GM18507 (cell line): ENCODE measurements around the gene RNF152.
"Not testable (repeated sequence)": the region's sequence is repeated elsewhere in the genome, so short reads cannot be mapped to it uniquely, and the experiment has no call there.

Experiments
- DNase-seq: peaks from one replicate; pipeline ENCODE4 v3.0.0; 2011; ENCODE audit warnings: low read depth; ENCODE audit not compliant: insufficient read length; ENCODE audit errors: extremely low spot score
- FAIRE-seq: peaks from 2 replicates; lab custom pipeline; 2011; peaks lifted over from hg19 to GRCh38; lab: Jason Lieb, UNC

Gene RNF152

GRCh38 chr18:61827591-61827990 is 65.2 kb downstream of the RNF152 start:
- DNase-seq (no peak), FAIRE-seq (no peak)

GRCh38 chr18:61825386-61825785 is 67.4 kb downstream of the RNF152 start:
- DNase-seq (no peak), FAIRE-seq (no peak)

DNA sequence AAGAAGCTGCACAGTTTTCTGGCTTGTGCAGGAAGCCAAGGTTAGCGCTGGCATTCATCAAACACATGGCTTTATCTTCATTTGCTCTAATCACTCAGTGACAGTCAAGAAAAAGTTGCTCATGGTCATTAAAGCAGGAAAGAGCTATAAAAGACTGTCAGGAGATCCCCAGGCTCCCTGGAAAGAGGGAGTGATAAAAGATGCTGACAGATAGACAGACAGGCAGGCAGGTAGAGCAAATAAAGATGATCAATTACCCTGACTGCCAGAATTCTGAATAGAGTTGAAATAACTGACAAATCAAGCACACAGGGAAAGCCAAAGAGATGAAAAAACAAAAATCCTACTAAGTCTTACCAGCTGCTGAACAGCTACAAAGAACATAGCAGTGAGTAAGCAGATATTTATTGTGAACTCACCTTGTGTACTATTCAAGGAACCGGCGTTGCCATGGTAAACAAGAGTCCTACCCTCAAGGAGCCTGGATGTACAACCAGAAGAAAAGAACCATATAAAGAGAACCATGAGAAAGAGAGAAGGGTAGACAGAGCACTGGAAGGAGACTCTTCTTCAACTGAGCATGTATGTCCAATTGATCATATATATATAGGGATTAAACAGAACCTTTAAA is 68.0 kb downstream of the RNF152 start:
- FAIRE-seq (no peak), DNase-seq (no peak)

DNA sequence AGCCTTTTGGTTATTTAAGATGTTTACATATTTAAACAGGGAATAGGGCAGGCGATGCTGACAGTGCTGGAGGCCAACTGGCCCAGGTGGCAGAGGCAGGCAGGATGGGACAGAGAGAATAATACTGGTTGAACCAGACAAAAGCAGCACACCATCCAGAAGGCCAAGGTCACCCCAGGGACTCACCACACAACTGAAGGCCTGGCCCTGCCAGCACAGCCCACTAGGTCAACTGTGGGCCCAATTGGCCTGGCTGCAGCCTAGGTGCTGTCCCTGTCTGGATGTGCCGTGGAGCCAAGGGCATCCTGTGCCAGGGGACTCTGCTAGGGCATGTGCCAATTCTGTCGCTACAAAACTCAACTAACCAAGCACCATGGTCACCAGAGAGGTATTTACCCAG is 69.2 kb downstream of the RNF152 start:
- FAIRE-seq (no peak), DNase-seq (no peak)

DNA sequence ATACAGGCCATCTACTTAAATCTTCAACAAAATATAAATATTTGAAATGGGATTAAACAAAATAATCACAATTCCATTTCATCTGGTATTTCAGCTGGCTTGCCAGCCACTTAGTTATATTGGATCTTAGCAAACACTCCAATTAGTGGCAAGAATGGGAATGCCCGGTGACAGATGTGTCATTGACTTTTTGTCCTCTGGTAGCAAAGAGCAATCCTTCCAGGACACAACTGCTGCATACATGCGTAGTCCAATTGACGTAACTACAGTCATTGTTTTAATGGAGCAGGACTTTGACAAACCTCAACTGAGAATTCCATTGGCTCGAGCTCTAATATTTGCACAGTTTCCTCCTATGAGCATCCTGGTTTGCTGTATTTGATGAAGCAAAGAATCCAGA is 69.9 kb downstream of the RNF152 start:
- DNase-seq (no peak), FAIRE-seq (no peak)

GRCh38 chr18:61821748-61822147 is 71.1 kb downstream of the RNF152 start:
- DNase-seq (no peak), FAIRE-seq (no peak)

DNA sequence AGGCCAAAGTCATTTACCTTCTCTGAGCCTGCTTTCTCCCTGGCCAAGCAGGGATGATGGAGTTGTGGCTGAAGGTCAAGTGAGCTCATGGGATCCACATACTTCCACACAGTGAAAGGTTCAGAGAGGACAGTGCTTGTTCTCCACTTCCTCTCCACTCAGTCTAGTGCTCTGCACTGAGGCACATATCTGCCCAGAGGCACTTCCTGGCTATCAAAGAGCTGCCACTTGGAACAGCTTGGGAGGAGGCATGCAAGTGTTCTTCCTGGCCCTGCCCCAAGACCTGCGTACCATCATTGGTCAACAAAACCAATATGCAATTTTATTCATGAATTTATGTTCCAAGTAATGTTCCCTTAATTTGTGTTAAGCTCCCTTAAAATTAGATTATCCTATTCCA is 71.9 kb downstream of the RNF152 start:
- DNase-seq (no peak), FAIRE-seq (no peak)

DNA sequence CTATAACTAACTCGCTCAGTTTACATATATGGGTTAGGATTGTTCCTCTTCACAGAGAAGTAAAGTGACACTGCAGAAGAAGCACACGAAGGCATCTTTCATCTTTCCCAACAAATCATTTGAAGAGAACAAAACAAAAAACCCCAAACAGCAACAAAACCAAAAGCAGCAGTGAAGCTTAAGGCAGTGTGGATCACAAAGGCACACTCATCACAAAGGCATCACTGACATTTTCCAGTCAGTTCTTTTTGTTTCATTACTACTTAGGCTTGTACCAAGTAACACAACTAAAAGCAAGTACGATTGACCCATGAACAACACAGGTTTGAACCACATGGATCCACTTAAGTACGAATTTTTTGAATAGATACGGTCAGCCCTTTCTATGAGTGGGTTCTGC is 75.7 kb downstream of the RNF152 start:
- DNase-seq = no peak
- FAIRE-seq = no peak

DNA sequence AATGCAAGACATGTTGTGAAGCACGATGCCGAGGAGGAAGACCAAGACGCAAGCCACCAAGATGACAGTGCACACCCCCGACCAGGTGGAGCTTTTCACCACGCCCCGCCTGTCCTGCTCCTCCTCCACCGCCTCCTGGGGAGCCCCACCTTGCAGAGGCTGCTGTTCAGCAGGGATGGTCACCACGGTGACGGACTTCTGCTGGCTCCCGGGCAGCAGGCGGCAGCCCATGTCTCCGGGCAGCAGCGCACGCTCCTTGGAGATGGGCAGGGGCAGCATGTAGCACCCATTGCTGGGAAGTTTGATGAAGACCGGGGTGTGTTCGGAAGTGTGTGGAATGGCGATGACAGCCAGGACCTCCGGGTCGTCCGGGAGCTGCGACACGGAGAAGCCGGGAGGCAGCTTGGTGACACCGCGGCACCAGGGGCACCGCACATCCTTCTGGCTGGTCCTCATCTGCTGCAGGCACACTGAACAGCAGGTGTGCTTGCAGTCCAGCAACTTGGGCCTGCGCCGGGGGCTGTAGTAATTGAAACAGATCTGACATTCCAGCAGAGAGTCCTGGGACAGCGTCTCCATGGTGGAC is 76.8 kb downstream of the RNF152 start:
- FAIRE-seq (no peak), DNase-seq (no peak)

DNA sequence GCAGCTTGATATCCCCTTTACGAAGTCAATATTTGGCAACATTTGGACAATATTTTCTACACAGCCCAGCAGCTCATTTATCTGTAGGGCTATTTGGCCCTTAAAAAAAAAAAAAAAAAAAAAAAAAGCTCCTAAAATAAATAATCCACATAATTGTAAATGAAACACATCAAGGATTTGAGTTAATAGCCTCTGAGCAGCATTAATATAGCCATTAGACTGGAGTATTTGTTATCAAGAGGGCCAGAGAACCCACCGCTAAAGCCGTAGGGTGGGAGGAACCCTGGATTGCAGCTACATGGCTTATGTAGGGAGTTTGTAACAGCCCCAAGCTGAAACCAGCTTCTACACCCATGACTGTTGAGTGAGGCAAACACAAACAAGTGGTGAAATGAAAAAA is 84.5 kb downstream of the RNF152 start:
- no peak for FAIRE-seq
- no peak for DNase-seq

- FAIRE-seq = no peak
- DNase-seq = no peak
Observed at GRCh38 chr18:61803393-61803792, 89.4 kb downstream of the RNF152 start.

GRCh38 chr18:61797696-61798590 is 94.9 kb downstream of the RNF152 start:
- FAIRE-seq (no peak), DNase-seq (no peak)

DNA sequence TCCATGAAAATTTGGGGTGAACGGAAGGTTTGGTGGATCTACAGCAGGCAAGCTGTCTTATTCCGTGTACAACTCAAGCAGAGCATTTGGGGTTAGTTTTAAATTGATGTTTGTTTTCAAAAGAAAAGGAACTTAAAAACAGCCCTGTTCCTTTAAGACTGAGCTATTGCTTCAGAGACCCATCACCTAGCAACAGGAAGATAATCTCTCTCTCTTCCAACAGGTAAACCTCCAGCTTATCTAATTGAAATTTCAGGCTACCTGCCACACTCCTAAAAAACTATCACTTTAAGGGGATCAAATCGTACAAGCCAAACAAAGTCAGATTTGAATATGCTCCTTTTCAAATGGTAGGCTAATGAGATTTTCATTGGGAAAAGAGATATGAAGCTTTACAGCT is 101.8 kb downstream of the RNF152 start:
- no peak for FAIRE-seq

DNA sequence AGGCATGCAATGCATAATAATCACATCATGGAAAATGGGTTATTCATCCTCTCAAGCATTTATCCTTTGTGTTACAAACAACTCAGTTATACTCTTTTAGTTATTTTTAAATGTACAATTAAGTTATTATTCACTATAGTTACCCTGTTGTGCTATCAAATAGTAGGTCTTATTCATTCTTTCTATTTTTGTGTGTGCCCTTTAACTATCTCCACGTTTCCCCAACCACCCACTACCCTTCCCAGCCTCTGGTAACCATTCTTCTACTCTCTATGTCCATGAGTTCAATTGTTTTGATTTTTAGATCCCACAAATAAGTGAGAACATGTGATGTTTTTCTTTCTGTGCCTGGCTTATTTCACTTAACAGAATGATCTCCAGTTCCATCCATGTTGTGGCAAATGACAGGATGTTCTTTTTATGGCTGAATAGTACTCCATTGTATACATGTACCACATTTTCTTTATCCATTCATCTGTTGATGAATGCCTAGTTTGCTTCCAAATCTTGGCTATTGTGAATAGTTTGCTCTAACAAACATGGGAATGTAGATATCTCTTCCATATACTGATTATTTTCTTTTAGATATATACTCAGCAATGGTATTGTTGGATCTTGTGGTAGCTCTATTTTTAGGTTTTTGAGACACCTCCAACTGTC is 105.7 kb downstream of the RNF152 start:
- DNase-seq, FAIRE-seq: not testable (repeated sequence)

More for the DNA sequence above, 101.8 kb downstream of the RNF152 start:
- DNase-seq = no peak

DNA sequence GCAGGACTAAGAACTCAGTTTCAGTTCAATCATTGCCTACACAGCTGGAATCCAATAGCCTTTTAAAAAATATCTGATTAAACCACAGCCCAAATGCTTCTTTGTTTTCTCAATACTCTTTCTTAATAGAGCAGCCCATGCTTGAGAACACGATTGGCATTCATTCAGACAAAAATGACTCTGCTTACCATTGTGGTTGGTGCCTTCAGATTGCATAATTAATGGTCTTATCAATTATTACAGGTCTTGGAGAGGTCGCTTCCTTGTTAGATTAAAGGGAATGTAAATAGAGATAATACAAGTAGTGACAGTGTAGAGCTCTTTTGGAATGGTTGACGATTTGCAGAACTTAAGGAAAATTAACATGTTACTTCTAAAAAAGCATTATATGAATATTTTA is 107.2 kb downstream of the RNF152 start:
- DNase-seq = no peak
- FAIRE-seq = no peak

DNA sequence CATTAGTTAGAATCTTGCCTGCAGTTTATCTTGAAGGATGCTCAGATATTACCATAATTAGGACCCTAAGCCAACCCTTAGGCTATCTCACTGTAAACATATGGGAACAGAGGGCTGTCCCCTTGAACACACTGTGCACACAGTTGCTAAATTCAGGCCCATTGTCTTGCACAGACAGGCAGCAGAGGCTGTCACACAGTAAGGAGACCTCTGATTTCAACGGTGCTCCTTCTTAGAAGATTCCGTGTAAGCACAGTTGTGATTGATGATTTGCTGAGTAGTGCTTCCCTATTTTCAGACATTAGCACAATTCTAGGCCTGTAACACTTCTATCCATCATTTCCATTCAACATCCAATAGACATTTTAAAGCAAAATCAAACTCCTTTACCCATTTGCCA is 108.0 kb downstream of the RNF152 start:
- no peak for FAIRE-seq
- no peak for DNase-seq

- FAIRE-seq = no peak
Observed at GRCh38 chr18:61782545-61782944, 110.3 kb downstream of the RNF152 start.

DNA sequence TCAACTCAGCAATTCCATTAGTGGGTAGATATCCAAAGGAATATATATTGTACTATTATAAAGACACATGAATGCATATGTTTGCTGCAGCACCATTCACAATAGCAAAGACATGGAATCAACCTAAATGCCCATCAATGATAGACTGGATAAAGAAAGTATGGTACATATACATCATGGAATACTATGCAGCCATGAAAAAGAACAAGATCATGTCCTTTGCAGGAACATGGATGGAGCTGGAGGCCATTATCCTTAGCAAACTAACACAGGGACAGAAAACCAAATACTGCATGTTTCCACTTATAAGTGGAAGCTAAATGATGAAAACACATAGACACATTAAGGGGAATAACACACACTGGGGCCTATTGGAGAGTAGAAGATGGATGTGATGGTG is 116.6 kb downstream of the RNF152 start:
- FAIRE-seq = not testable (repeated sequence)

More at GRCh38 chr18:61782545-61782944, 110.3 kb downstream of the RNF152 start:
- DNase-seq = no peak

DNA sequence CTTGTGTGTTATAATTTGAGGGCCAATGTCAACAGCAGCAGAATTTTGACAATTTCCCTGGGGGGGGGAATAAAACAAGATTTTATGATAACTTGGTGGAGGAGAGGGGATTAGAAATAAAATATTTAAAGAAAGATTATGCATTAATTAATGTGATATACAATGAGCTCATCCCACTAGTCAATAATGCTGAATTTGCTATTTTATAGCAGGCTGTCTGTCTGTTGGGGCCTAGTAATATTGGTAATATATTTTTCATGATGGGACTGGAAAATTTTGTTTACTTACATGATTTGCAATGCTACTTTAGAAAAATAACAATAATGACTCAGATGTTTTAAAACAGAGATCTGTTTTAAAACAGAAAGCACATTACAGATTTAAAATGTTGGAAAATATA is 118.0 kb downstream of the RNF152 start:
- DNase-seq = no peak
- no peak for FAIRE-seq

More for the DNA sequence above, 116.6 kb downstream of the RNF152 start:
- DNase-seq = not testable (repeated sequence)

DNA sequence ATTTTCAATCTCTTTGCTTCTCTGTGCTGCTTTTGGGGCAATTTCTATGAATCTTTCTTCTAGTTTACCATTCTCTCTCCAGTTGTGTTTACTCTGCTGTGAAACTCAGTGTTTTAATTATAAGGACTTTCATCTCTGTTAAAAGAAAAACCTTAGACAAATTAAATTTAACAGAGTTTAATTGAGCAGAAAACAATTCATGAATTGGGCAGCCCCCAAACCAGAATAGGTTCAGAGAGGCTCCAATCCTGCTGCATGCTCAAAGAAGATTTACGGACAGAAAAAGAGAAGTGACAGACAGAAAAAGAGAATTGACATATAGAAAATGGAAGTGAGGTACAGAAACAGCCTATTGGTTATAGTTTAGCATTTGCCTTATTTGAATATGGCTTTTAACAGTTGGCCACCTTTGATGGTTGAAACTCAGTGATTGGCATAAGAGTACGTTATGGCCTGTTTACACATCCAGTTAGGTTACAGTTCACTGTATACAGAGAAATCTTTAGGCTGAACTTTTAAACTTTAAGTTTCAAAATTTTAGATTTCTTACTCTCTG is 120.4 kb downstream of the RNF152 start:
- FAIRE-seq (no peak), DNase-seq (no peak)
